Left cardiac atrium (tissue), 4 donors: ENCODE measurements around the gene COL5A1. TPM values are rescaled to one million over a fixed set of nuclear protein-coding genes. Genes with fewer than 3 reads are reported as not detected.

Source experiments
- ATAC-seq, 2 donors: fragments of 200-7000 bp; cut with Tn5 transposase; one replicate each; pipeline ENCODE4 v1.9.1; 2020; ENCODE audit warnings: mild to moderate bottlenecking in 2 of 2, moderate library complexity in 2 of 2
- DNase-seq: peaks from one replicate; pipeline ENCODE4 v3.0.0-alpha.2; 2020
- intact Hi-C, 2 donors: fragments of 100-400 bp; cut with DNase I; formaldehyde crosslinking; loops; one replicate each; pipeline versions ENCODE4 v1.14.1 to v1.15.1; 2022 to 2023
- total RNA-seq, 2 donors: library from RNA; stranded (reverse); fragmentation: NEBNext Ultra II Directional; extraction: Animal tissue kit (Norgen Biotek cat#: 25700); gene quantifications; one replicate each; pipeline ENCODE4 v1.2.1, GENCODE V29; 2021
- donor health status: DM: no; HTN: yes; CAD: no.
- donor health status: DM: no; HTN: yes; CAD: no; lungs with severe emphysema.
- donor health status: DM: yes; HTN: yes; CAD: no.
- donor health status: Dilated cardiomyopathy.

The COL5A1 gene
- total RNA-seq, 2 donors from 2014 or later: 29.8 to 35.2 TPM

- intact Hi-C loops: no loop called here
- ATAC-seq (no peak), DNase-seq (peak; percentile 10)
Measured at GRCh38 chr9:134624137-134624591, 17.4 kb upstream of the COL5A1 start.

- intact Hi-C loops: no loop called here
- peak in 1 of 2 donors; percentile 79 for ATAC-seq
- DNase-seq: peak; percentile 26
Measured at GRCh38 chr9:134624621-134625181, 16.9 kb upstream of the COL5A1 start.

GRCh38 chr9:134625361-134626068 is 16.1 kb upstream of the COL5A1 start:
- no peak for ATAC-seq
- intact Hi-C loops: no loop called here
- peak; percentile 15 for DNase-seq

- ATAC-seq: no peak
- intact Hi-C loops: no loop called here
- DNase-seq: peak; percentile 12
Measured at GRCh38 chr9:134626069-134626423, 15.6 kb upstream of the COL5A1 start.

- DNase-seq (peak; percentile 8), ATAC-seq (no peak)
- intact Hi-C loops: no loop called here
Measured at GRCh38 chr9:134626571-134627416, 14.8 kb upstream of the COL5A1 start.

- intact Hi-C loops: no loop called here
- DNase-seq (peak; percentile 11), ATAC-seq (no peak)
Measured at GRCh38 chr9:134627417-134628353, 13.9 kb upstream of the COL5A1 start.

GRCh38 chr9:134628354-134628736 is 13.3 kb upstream of the COL5A1 start:
- ATAC-seq (no peak), DNase-seq (no peak)
- intact Hi-C loops: no loop called here

GRCh38 chr9:134629061-134629585 is 12.5 kb upstream of the COL5A1 start:
- peak; percentile 6 for DNase-seq
- intact Hi-C loops: no loop called here

GRCh38 chr9:134629586-134630392 is 11.8 kb upstream of the COL5A1 start:
- DNase-seq: peak; percentile 18
- no peak for ATAC-seq
- intact Hi-C loops: no loop called here

More at GRCh38 chr9:134629061-134629585, 12.5 kb upstream of the COL5A1 start:
- no peak for ATAC-seq

- DNase-seq (peak; percentile 6), ATAC-seq (no peak)
- intact Hi-C loops: no loop called here
Measured at GRCh38 chr9:134630393-134630790, 11.2 kb upstream of the COL5A1 start.

GRCh38 chr9:134630861-134631260 is 10.7 kb upstream of the COL5A1 start:
- ATAC-seq (no peak), DNase-seq (no peak)
- intact Hi-C loops: no loop called here

- intact Hi-C loops: no loop called here
- ATAC-seq (no peak), DNase-seq (no peak)
Measured at GRCh38 chr9:134631881-134632280, 9.7 kb upstream of the COL5A1 start.

- DNase-seq: no peak
- intact Hi-C loops: no loop called here
- ATAC-seq: no peak
Measured at GRCh38 chr9:134632329-134632728, 9.3 kb upstream of the COL5A1 start.

- intact Hi-C loops: no loop called here
- no peak for DNase-seq
- ATAC-seq: no peak
Measured at GRCh38 chr9:134633362-134634142, 8.1 kb upstream of the COL5A1 start.

GRCh38 chr9:134634176-134634575 is 7.4 kb upstream of the COL5A1 start:
- DNase-seq: no peak
- ATAC-seq: no peak
- intact Hi-C loops: no loop called here

GRCh38 chr9:134634667-134635230 is 6.9 kb upstream of the COL5A1 start:
- ATAC-seq (no peak), DNase-seq (no peak)
- intact Hi-C loops: no loop called here
